Activated CD8-positive, alpha-beta memory T cell treated with anti-CD3 and anti-CD28 coated beads for 24 hours (primary cell): Measurements from ENCODE around the gene SLC39A6.
A peak's percentile ranks its signal among the peaks of the same experiment; 100 is the strongest.
"Not testable (repeated sequence)": the region's sequence is repeated elsewhere in the genome, so short reads cannot be mapped to it uniquely, and the experiment has no call there.

Experiments used
- DNase-seq: peaks from one replicate; pipeline ENCODE4 v3.0.0-alpha.2; 2020

SLC39A6 gene, protein sequence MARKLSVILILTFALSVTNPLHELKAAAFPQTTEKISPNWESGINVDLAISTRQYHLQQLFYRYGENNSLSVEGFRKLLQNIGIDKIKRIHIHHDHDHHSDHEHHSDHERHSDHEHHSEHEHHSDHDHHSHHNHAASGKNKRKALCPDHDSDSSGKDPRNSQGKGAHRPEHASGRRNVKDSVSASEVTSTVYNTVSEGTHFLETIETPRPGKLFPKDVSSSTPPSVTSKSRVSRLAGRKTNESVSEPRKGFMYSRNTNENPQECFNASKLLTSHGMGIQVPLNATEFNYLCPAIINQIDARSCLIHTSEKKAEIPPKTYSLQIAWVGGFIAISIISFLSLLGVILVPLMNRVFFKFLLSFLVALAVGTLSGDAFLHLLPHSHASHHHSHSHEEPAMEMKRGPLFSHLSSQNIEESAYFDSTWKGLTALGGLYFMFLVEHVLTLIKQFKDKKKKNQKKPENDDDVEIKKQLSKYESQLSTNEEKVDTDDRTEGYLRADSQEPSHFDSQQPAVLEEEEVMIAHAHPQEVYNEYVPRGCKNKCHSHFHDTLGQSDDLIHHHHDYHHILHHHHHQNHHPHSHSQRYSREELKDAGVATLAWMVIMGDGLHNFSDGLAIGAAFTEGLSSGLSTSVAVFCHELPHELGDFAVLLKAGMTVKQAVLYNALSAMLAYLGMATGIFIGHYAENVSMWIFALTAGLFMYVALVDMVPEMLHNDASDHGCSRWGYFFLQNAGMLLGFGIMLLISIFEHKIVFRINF

DNA sequence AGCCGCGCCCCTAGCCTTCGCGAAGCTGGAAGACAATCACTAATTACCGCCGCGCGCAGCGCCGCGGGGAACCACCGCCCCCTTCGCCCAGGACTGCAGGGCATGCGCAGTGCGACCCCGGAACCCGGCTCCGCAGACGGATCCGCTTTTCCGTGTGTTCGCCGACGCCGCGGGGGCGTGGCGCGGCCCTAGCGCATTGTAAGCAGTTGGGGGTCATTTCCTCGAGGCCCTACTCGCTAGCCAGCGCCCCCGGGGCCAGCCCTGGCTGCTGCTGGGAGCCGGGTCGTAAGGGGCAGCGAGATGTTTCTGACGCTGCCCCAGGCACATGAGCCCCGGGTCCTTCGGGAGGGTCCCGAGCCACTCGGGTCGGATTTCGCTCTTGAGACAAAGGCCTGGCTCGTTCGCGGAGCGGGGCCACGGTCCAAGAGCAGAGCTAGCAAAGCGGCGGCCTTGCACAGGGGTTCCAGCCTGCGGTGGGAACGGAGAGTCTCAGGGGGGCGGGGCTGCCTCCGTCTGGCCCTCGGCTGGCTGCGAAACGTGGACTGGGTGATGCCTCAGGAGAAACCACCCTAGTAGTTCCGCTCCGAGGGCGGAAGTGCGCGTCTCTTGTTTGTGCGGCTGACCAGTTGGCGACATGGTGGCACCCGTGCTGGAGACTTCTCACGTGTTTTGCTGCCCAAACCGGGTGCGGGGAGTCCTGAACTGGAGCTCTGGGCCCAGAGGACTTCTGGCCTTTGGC lies at the start of gene SLC39A6, which contains the start of gene ELP2:
Gene SLC39A6, minus strand, starts transcription at position 41 of the 739 bp plus-strand sequence. CDS start 2,333 bp downstream, outside the sequence.
Gene ELP2, plus strand, starts transcription at position 600 of the 739 bp plus-strand sequence. Its CDS starts 35 bp downstream, at position 635.
- DNase-seq = peak; percentile 98

DNA sequence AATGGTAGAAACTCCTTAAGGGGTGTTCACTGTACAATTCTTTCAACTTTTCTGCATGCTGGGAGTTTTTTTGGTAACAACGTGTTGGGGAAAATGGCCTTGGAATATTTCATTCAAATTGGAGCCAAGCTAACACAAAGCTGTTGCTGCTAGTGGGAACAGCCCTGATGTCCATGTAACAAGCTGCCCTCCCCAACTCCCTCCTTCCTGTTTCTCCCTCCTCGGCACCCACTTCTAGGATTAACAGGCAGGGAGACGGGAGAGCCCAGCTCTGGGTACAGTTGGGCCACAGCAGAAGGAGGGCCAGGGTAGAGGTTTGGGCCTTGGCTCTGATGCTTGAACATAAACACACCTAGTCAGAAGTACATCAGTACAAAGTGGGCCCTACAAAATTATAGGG lies 48.8 kb upstream of the SLC39A6 start:
- no peak for DNase-seq

DNA sequence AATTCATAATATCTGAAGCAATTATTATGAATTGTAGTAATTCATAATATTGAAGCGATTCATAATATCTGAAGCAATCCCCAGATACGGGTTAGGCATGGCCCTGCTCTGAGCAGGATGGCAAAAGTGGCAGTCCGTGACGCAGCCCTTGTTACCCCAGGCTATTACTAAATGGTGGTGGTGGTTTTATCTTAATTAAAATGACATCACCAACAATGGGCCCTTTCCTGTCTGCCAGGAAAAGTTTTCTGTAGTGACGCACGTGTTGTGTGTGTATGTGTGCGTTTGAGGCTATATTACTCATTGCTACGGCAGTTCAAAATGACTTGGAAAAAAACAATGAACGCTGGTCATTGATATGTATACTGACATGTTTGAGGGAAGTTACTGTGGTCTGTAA lies 47.6 kb upstream of the SLC39A6 start:
- no peak for DNase-seq

DNA sequence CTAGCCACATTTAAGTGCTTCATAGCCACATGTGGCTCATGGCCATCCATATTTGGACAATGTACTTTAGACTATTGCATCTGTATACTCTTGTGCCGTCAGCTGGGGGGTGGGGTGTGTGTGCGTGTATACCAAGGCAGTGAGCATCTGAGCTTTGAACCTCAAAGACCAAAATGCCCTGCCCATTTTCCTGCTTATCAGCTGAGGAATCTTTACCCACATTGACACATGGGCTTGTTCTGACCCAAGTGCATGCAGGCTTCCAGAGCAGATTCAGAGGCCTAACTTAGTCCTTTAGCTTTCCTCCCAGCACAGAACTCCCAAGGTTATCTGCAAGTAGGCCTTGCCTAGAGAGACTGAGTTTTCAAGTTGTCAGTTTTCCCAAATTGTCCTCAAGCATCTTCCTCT lies 47.0 kb upstream of the SLC39A6 start:
- no peak for DNase-seq

DNA sequence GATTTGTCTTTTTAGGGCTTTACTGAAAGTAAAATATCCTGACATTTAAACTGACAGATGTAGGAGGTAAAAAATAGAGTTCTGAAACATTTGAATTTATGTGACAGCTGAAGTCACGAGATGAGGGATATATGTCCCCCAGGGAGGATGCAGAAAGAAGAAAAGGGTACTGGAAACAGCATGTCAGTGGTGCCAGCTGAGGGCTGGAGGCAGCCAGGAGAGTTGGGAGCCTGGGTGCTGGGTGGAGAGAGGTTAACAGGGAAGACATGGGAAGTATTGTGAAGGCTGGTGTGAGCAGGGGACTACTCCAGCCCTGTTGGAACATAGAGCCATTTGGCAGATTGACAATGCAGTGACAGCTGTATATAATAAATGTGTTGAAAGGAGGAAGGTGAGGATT lies 46.3 kb upstream of the SLC39A6 start:
- no peak for DNase-seq

DNA sequence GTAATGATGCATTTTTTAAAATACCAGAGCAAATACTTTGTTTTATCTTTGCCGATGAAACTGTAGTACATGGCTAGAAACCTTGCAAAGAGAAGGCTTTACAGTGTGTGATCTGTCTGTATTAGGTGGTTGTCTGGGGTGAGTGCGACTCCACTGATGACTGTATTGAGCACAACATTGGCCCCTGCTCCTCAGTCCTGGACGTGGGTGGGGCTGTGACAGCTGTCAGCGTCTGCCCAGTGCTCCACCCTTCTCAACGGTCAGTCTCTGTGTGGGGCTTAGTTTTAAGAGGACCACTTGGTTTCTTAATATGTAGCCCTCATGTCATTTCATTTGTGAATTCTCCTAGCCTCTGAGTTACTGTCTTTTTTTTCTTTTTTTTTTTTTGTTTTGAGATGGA lies 40.8 kb upstream of the SLC39A6 start:
- no peak for DNase-seq

DNA sequence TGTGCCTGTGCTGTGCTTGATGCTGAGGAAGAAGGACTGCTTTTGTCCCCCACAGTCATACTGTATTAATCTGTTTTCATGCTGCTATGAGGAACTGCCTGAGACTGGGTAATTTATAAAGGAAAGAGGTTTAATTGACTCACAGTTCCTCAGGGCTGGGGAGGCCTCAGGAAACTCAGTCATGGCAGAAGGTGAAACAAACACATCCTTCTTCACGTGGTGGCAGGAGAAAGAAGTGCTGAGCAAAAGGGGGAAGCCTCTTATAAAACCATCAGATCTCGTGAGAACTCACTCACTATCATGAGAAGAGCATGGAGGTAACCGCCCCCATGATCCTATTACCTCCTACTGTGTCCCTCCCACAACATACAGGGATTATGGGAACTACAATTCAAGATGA lies 39.2 kb upstream of the SLC39A6 start:
- not testable (repeated sequence) for DNase-seq

DNA sequence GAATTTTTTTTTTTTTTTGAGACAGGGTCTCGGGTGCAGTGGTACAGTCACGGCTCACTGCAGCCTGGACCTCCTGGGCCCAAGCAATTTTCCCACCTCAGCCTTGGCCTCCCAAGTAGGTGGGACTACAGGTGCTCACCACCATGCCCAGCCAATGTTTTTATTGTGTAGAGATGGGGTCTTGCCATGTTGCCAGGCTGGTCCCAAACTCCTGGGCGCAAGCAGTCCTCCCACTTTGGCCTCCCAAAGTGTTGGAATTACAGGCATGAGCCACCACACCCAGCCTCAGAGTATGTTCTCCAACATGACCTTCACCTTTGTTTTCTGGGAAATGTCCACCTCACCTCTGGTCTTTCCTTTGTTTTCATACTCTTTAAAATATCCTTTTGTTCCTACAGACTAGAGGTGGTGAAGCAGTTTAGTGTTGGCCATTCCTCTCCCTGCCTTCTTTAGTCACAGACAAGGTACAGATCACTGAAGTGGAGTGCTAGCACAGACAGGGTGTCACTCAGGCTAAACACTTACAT lies 38.6 kb upstream of the SLC39A6 start:
- no peak for DNase-seq

DNA sequence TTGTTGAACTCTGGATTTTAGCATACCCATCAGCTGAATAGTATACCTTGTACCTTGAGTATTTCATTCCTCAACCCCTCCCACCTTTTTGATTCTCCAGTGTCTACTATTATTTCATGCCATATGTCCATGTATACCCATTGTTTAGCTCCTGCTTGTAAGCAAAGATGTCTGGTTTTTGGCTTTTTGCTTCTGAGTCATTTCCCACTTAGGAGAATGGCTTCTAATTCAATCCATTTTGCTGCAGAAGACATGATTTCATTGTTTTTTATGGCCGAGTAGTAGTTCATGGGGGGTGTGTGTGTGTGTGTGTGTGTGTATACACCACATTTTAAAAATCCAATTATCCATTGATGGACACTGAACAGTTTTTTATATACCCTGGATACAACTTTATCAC lies 33.8 kb upstream of the SLC39A6 start:
- no peak for DNase-seq

DNA sequence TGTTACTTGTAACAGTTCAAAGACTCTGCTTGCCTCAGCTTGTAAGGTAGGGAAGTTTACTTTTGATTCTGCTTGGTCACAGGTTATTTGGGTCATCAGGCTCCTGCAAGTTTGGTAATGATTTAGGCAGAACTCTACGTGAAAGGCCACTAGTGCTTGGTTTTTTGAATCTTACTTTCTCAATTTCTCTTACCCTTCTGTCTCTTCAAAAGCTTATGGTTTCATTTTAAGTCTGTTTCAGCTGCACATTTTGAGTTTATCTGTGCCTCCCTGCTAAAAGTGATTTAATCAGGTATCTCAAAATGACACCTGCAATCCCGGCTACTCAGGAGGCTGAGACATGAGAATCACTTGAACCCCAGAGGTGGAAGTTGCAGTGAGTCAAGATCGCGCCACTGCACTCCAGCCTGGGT lies 31.8 kb upstream of the SLC39A6 start:
- DNase-seq = no peak

DNA sequence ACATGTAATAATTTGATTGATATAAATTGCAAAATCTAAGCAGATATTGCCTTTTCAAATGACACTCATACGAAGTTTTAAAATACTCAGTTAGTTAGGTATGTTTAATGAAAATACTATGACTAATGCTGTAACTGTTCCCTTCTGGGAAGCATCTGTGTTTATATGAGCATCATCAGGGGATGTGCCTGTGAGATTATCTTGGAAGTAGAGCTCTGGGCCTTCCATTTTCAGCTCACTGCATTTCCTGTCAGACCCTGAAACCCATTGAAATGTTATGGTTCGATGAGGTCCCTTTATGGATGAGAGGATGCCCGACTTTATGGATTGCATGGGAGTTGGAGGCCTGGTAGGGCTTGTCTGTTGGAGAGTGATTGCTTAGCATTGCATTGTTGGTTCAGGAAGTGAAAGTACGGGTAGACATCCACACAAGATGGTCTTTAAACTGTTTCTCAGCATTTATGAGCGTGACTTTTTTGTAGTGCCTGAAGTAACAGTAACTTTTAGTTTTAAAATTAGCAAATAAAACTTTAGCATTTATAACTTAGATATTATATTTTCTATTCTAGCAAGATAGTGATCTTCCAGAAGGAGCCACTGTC lies 29.2 kb upstream of the SLC39A6 start:
- no peak for DNase-seq

DNA sequence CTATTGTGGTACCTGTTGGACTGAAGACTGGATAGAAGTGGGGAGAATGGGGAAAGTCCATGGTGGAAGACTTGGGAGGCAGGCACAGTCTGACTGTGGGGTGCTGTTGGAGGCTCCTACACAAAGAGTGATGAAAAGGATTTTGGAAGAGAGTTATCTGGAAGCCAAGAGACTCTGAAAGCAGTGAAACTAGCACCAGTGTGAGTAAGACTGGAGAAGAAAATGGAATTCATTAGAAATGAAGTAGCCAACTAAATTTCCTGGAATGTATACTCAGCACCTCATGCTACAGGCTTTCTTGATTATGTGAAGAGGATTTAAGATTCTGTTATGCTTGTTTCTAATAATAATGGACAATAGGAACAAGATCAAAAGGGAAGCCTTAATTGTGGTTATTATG lies 28.3 kb upstream of the SLC39A6 start:
- no peak for DNase-seq

DNA sequence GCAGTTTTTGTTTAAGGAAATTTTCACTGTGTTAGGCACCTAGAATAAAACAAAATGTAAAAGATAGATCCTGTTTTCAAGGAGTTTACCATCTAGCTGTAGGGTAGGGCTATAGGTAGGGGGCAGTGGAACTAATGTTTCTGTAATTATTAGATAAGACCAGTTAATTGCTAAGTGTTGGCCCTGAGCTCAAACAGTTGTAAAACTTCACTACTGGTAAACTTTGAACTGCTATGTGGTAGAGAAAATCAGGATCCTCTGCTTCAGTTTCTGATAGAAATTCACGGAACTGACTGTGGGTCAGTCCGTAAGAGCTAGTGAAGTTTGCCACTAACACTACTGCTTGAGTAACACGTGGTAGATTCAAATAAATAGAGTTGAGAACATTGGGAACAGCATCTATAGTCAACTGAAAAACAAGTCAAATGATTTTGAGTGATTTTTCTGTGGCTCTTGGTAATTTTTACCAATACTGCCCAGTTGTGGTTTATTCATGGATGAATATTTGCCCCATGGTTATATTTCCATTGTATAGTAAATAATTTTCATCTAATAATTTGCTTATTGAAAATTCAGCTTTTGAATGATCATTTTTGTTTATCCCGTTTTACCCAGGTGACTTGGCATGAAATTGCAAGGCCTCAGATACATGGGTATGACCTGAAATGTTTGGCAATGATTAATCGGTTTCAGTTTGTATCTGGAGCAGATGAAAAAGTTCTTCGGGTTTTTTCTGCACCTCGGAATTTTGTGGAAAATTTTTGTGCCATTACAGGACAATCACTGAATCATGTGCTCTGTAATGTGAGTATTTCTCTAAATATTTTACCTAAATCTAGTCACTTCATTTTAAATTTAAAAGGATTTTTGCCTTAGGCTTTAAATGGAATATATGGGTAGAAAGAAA lies 27.0 kb upstream of the SLC39A6 start:
- DNase-seq = no peak

DNA sequence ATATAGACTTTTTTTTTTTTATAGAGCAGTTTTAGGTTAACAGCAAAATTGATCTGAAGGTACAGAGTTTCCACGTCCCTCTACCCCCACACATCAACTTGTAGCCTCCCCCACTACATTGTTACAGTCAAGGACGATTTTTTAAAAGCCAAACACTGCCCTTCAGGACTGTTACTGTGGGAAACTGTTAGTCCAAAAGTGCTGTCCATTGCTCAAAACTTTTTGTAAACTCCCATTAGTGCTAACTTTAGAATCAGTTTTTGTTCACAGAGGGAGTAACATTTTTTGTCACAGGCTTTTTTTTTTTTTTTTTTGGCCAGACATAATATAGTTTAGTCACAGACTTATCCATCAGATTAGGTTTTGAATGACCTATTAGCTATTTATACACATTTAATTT lies 24.6 kb upstream of the SLC39A6 start:
- no peak for DNase-seq

DNA sequence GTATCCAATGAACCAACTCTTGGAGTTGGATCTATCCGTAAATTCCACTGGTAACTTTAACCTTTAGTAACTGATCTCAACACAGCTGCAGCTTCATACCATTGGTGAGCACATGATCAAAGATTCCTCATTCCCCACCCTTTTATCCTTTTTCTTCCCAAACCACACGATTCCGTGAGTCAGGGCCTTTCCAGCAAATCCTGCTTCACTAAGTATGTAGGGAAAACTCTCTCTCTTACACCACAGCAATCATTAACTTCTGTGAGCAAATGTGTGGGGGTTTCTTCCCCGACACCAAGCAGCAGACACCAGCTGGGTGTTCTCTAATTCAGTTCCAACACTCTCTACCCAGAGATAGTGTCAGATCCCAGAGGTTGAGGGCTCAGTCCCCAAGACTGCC lies 24.1 kb upstream of the SLC39A6 start:
- no peak for DNase-seq

DNA sequence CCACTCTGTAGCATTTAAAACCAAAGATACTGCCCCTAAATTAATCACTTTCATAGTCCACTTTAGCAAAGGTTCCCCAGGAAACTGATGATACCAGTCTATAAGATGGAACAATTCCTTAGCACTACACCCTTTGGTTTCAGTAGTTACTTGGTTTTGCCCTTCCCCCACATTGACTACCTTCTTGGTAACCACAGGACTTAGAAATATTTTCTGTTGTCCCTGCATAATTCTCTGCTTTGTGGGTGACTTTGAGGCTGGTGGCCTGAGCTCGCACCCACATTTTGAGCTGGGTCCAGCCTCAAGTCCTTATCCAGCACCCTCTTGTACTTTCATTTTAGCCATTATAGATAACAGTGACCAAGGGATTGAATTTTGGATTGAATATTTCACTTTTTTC lies 23.6 kb upstream of the SLC39A6 start:
- no peak for DNase-seq

DNA sequence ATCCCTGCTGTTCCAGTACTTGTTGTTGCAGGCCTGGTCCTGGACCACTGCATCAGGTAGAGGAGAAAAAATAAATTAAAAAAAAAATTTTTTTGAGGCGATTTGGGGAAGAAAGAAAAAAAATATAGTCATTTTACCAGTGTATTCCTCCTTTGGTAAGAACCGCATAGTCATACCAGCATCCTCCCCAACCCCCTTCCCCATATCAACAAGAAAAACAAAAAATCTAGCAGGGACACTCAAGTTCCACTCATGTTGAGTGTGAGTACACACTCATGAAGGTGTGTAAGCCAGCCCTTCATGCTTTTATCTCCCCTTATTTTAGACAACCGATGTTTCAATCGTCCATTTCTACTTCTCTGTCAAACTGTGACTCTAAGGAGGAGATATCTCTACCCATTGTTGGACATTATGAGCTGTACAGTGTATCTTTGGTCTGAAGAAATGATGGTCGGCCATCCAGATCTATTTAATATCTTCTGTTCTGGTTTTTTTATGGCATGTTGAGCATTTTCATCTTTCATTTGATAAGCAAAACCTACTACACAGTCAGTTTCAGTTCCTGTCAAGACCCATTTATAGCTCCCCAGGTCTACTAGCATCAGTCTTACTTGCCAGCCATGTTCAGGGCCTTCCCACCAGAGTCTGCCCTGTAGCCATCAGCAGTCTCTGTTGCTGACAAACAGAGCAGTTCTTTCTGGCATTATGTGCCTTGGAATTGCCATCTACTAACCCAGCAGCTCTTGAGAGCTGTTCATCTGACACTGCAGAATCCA lies 20.6 kb upstream of the SLC39A6 start:
- no peak for DNase-seq

DNA sequence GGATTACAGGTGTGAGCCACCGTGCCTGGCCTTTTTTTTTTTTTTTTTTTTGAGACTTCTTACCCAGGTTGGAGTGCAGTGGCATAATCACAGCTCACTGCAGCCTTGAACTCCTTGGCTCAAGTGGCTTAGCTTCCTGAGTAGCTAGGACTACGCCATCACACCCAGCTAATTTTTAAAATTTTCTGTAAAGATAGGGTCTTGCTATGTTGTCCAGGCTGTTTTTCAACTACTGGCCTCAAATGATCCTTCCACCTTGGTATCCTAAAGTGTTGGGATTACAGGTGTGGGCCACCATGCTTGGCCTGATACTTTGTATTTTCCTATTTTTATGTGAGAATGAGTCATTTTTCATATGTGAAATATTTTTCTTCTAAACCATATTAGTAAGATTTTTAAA lies 14.3 kb upstream of the SLC39A6 start:
- DNase-seq = no peak

DNA sequence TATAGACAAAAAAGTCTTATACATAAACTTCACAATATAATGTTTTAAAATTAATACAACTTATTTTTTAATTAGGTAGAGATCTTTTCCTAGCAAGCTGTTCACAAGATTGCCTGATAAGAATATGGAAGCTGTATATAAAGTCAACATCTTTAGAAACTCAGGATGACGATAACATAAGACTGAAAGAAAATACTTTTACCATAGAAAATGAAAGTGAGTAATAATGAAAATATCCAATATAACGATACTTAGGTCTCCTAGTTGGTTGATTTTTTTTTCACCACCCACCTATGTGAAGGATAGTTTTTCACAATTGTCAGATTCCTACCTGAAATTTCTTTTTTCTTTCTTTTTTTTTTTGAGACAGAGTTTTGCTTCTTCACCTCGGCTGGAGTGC lies 13.6 kb upstream of the SLC39A6 start:
- DNase-seq = no peak

DNA sequence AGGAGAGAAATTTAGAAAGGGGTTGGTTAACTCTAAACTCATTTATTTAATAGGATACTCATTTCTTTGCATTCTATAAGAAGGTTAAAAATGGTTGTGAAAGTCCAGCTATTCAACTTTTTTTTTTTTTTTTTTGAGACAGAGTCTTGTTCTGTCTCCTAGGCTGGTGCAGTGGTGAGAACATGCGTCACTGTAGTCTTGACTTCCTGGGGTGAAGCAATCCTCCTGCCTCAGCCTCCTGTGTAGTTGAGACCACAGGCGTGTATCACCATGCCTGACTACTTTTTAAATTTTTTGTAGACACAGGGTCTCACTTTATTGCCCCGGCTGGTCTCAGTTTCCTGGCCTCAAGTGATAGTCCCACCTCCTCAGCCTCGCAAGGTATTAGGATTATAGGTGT lies 12.4 kb upstream of the SLC39A6 start:
- no peak for DNase-seq

DNA sequence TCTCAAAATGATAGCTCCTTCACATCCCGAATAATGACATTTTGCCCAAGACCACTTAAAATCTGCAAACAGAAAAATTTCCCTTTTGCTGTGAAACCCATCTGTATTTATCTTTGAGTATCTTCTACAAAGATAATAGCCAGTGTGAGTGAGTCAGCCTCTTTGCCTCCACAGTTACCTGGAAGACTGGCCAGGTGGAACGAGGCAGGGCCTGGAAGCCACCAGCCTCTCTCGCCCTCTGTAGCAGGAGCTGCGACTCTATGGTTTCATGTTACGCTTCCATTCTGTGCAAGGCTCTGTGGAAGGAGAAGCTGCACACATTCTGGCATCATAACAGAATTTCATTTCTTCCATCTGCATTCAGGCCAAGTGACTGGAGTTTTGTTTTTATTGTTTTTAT lies 10.1 kb upstream of the SLC39A6 start:
- no peak for DNase-seq
